Thymus (tissue), 11 donors: ENCODE results near the gene SETDB1. TPM values are rescaled to one million over a fixed set of nuclear protein-coding genes. Genes with fewer than 3 reads are reported as not detected.
A peak's percentile ranks its signal among the peaks of the same experiment; 100 is the strongest.
"Not testable (repeated sequence)": the region's sequence is repeated elsewhere in the genome, so short reads cannot be mapped to it uniquely, and the experiment has no call there.

Source experiments
- DNase-seq, 9 donors: peaks; one replicate each; pipeline ENCODE4 v3.0.0-alpha.2; 2013; ENCODE audit warnings: low spot score in 9 of 9, low read depth in 6 of 9, missing footprints in 1 of 9
- H3K27ac ChIP-seq, 2 donors: one replicate each; pipeline ENCODE4 v1.5.1; 2013; ENCODE audit warnings: control low read depth in 1 of 2, low read depth in 1 of 2, low read length in 1 of 2, mild to moderate bottlenecking in 1 of 2, moderate library complexity in 1 of 2
- H3K27me3 ChIP-seq, 2 donors: one replicate each; pipeline ENCODE4 v1.5.1; 2013; ENCODE audit warnings: low read length in 1 of 2; ENCODE audit not compliant: control insufficient read depth in 2 of 2, insufficient read depth in 1 of 2
- H3K36me3 ChIP-seq, 2 donors: one replicate each; pipeline ENCODE4 v1.5.1; 2013; ENCODE audit warnings: low read length in 1 of 2, mild to moderate bottlenecking in 1 of 2, moderate library complexity in 1 of 2; ENCODE audit not compliant: control insufficient read depth in 2 of 2, insufficient read depth in 2 of 2
- H3K4me1 ChIP-seq, 2 donors: one replicate each; pipeline ENCODE4 v1.5.1; 2013; ENCODE audit warnings: low read length in 2 of 2; ENCODE audit not compliant: control insufficient read depth in 2 of 2, insufficient read depth in 2 of 2
- H3K4me3 ChIP-seq, 2 donors: one replicate each; pipeline ENCODE4 v1.5.1; 2013; ENCODE audit warnings: low read length in 2 of 2, control low read depth in 1 of 2, mild to moderate bottlenecking in 1 of 2
- H3K9me3 ChIP-seq, 2 donors: one replicate each; pipeline ENCODE4 v1.5.1; 2013; ENCODE audit warnings: low read length in 1 of 2, mild to moderate bottlenecking in 1 of 2; ENCODE audit not compliant: control insufficient read depth in 2 of 2, insufficient read depth in 1 of 2
- WGBS: extraction: QIAGEN DNeasy Blood & Tissue Kit; methylation state at CpG from one replicate; pipeline ENCODE4 v1.1.7; 2013; 5-methylcytosine and 5-hydroxymethylcytosine counted together
- polyA plus RNA-seq: library from polyadenylated mRNA; stranded (reverse); fragments of 200-250 nt; gene quantifications from one replicate; pipeline ENCODE4 v1.2.3, GENCODE V29; 2013
- total RNA-seq: library from RNA; stranded (reverse); fragments of 120-200 nt; gene quantifications from one replicate; pipeline ENCODE4 v1.2.4, GENCODE V29; 2013
- donor health status: healthy.

SETDB1 gene
- total and polyA plus RNA-seq, 2 donors: 25.9 to 35.5 TPM

GRCh38 chr1:150922519-150922975 is 3.6 kb upstream of the SETDB1 start:
- 53% methylated on average over 2 of the region's 2 CpGs for WGBS
- peaks cover under 1% of the 10 kb centered on the region in 2 donors for H3K36me3 ChIP-seq
- peak in 8 of 9 donors; percentile 42 to 82 (median 53) for DNase-seq

GRCh38 chr1:150925080-150925479 is 1.1 kb upstream of the SETDB1 start:
- H3K27ac ChIP-seq: no peak overlapping the region
- H3K9me3 ChIP-seq: no peaks in the 10 kb centered on the region
- WGBS: 39% methylated on average over 23 of the region's 23 CpGs
- peak overlapping the region; percentile 8 to 61 for H3K4me3 ChIP-seq
- peak in 1 of 9 donors; percentile 9 for DNase-seq
- H3K27me3 ChIP-seq: no peaks in the 10 kb centered on the region
- H3K36me3 ChIP-seq: peaks cover 11 to 19% of the 10 kb centered on the region in 2 donors
- peaks cover 0 to 4% of the 10 kb centered on the region in 2 donors for H3K4me1 ChIP-seq

More at GRCh38 chr1:150922519-150922975, 3.6 kb upstream of the SETDB1 start:
- Histone ChIP-seq H3K27me3 (no peaks in the 10 kb centered on the region), H3K4me3 (no peak overlapping the region), H3K27ac (no peak overlapping the region), H3K4me1 (peaks cover 0 to 4% of the 10 kb centered on the region in 2 donors), H3K9me3 (no peaks in the 10 kb centered on the region)

GRCh38 chr1:150927624-150928023 is 1.5 kb downstream of the SETDB1 start:
- peaks cover 24 to 39% of the 10 kb centered on the region in 2 donors for H3K36me3 ChIP-seq
- H3K9me3 ChIP-seq: peaks cover 1 to 14% of the 10 kb centered on the region in 2 donors
- no peak overlapping the region for H3K4me3 ChIP-seq
- H3K27me3 ChIP-seq: no peaks in the 10 kb centered on the region
- peaks cover 0 to 4% of the 10 kb centered on the region in 2 donors for H3K4me1 ChIP-seq
- WGBS: 98% methylated on average over 4 of the region's 4 CpGs
- no peak for DNase-seq
- H3K27ac ChIP-seq: no peak overlapping the region

GRCh38 chr1:150928286-150928685 is 2.1 kb downstream of the SETDB1 start:
- 98% methylated on average over 3 of the region's 3 CpGs for WGBS
- peaks cover 1 to 14% of the 10 kb centered on the region in 2 donors for H3K9me3 ChIP-seq
- H3K27ac ChIP-seq: no peak overlapping the region
- DNase-seq: no peak
- no peaks in the 10 kb centered on the region for H3K27me3 ChIP-seq
- no peak overlapping the region for H3K4me3 ChIP-seq
- peaks cover 0 to 4% of the 10 kb centered on the region in 2 donors for H3K4me1 ChIP-seq
- H3K36me3 ChIP-seq: peaks cover 28 to 45% of the 10 kb centered on the region in 2 donors

GRCh38 chr1:150928775-150929174 is 2.6 kb downstream of the SETDB1 start:
- DNase-seq, H3K4me3 ChIP-seq, H3K4me1 ChIP-seq, H3K27ac ChIP-seq, H3K27me3 ChIP-seq: not testable (repeated sequence)
- peaks cover 30 to 48% of the 10 kb centered on the region in 2 donors for H3K36me3 ChIP-seq
- 94% methylated on average over 6 of the region's 6 CpGs for WGBS
- peaks cover 1 to 14% of the 10 kb centered on the region in 2 donors for H3K9me3 ChIP-seq

GRCh38 chr1:150931773-150932172 is 5.6 kb downstream of the SETDB1 start:
- no peak overlapping the region for H3K4me3 ChIP-seq
- no peak overlapping the region for H3K27ac ChIP-seq
- H3K9me3 ChIP-seq: peaks cover 1 to 14% of the 10 kb centered on the region in 2 donors
- peaks cover 30 to 66% of the 10 kb centered on the region in 2 donors for H3K36me3 ChIP-seq
- DNase-seq: peak in 3 of 9 donors; percentile 6 to 35 (median 10)
- WGBS: 99% methylated on average over 1 of the region's 1 CpG
- no peaks in the 10 kb centered on the region for H3K27me3 ChIP-seq
- peaks cover 0 to 4% of the 10 kb centered on the region in 2 donors for H3K4me1 ChIP-seq

- Histone ChIP-seq H3K9me3 (no peaks in the 10 kb centered on the region), H3K27me3 (no peaks in the 10 kb centered on the region), H3K4me3 (no peak overlapping the region), H3K36me3 (peaks cover 52 to 91% of the 10 kb centered on the region in 2 donors), H3K27ac (no peak overlapping the region), H3K4me1 (no peaks in the 10 kb centered on the region)
- DNase-seq: no peak
- 97% methylated on average over 5 of the region's 5 CpGs for WGBS
Measured at GRCh38 chr1:150944856-150945255, 18.7 kb downstream of the SETDB1 start.

- peaks cover 49 to 78% of the 10 kb centered on the region in 2 donors for H3K36me3 ChIP-seq
Measured at GRCh38 chr1:150954708-150955107, 28.5 kb downstream of the SETDB1 start.

GRCh38 chr1:150955280-150955679 is 29.1 kb downstream of the SETDB1 start:
- DNase-seq: no peak
- Histone ChIP-seq H3K36me3 (peaks cover 51 to 78% of the 10 kb centered on the region in 2 donors), H3K4me3 (no peak overlapping the region), H3K27ac (no peak overlapping the region), H3K4me1 (no peaks in the 10 kb centered on the region), H3K9me3 (no peaks in the 10 kb centered on the region), H3K27me3 (no peaks in the 10 kb centered on the region)

More at GRCh38 chr1:150954708-150955107, 28.5 kb downstream of the SETDB1 start:
- Histone ChIP-seq H3K27ac (no peak overlapping the region), H3K9me3 (no peaks in the 10 kb centered on the region), H3K27me3 (no peaks in the 10 kb centered on the region), H3K4me3 (no peak overlapping the region), H3K4me1 (no peaks in the 10 kb centered on the region)
- 97% methylated on average over 3 of the region's 3 CpGs for whole genome bisulfite sequencing
- no peak for DNase-seq
